ENCODE measurements around the gene OR10G4. TPM values are rescaled to one million over a fixed set of nuclear protein-coding genes. Genes with fewer than 3 reads are reported as not detected.

OR10G4 gene
- total and polyA plus RNA-seq, 2 of the 8 experiments (the other 6 are each of a cell fraction or from before 2014, with no cell fraction given): 0.14 TPM; not detected in 1

GRCh38 chr11:123977731-123978347 lies 35.0 kb upstream of the OR10G4 start, which contains the start of gene OR10S1 (continued):
- TF ChIP-seq CHD7 (IDR thresholded peaks at IDR 0.05; ENCODE audit: insufficient replicate concordance, low read length): no peak
- TF ChIP-seq TAF7 (optimal IDR thresholded peaks at IDR 0.05; ENCODE audit: borderline replicate concordance, low read depth, low read length): no peak
- no peak for TF ChIP-seq GTF2F1 (IDR thresholded peaks at IDR 0.05; ENCODE audit: borderline replicate concordance, low read depth, low read length)
- TF ChIP-seq SIN3A (conservative IDR thresholded peaks at IDR 0.05 in 1 of 2, IDR thresholded peaks at IDR 0.05 in 1 of 2; ENCODE audit: low read depth in 1 of 2, low read length in 2 of 2): no peak
- TF ChIP-seq HDAC6 (IDR thresholded peaks at IDR 0.05; ENCODE audit: low read depth, low read length): no peak
- no peak for TF ChIP-seq SUZ12 (IDR thresholded peaks at IDR 0.05; ENCODE audit: low read length)
- TF ChIP-seq E2F6 (IDR thresholded peaks at IDR 0.05): no peak
- no peak for TF ChIP-seq SP2 (IDR thresholded peaks at IDR 0.05; ENCODE audit: low read length)
- no peak for TF ChIP-seq BRCA1 (IDR thresholded peaks at IDR 0.05; ENCODE audit: low read depth, low read length)
- TF ChIP-seq ASH2L (IDR thresholded peaks at IDR 0.05; ENCODE audit: low read length): no peak

All from H1 (cell line).